Measurements from ENCODE around the gene CFAP43.
"Not testable (repeated sequence)": the region's sequence is repeated elsewhere in the genome, so short reads cannot be mapped to it uniquely, and the experiment has no call there.

CFAP43 gene

GRCh38 chr10:104255311-104255981 lies 23.3 kb upstream of the CFAP43 start:
- DNase-seq (ENCODE audit: low read depth): peak; percentile 72

- no peak for DNase-seq (ENCODE audit: low read depth)
Measured at GRCh38 chr10:104254493-104255310, 22.5 kb upstream of the CFAP43 start, which contains the start of gene GSTO1. Gene GSTO1, plus strand, starts transcription at chr10:104254892. Its CDS starts 37 bp downstream, at chr10:104254929.

- DNase-seq (ENCODE audit: low read depth): no peak
Measured at GRCh38 chr10:104253606-104254410, 21.6 kb upstream of the CFAP43 start.

GRCh38 chr10:104253106-104253505 lies 20.9 kb upstream of the CFAP43 start:
- DNase-seq (ENCODE audit: low read depth): no peak

GRCh38 chr10:104252368-104252767 lies 20.2 kb upstream of the CFAP43 start:
- DNase-seq (ENCODE audit: low read depth): no peak

- DNase-seq (ENCODE audit: low read depth): no peak
Measured at GRCh38 chr10:104251443-104251842, 19.3 kb upstream of the CFAP43 start.

- DNase-seq (ENCODE audit: low read depth): no peak
Measured at GRCh38 chr10:104250371-104250770, 18.2 kb upstream of the CFAP43 start.

GRCh38 chr10:104248931-104249330 lies 16.8 kb upstream of the CFAP43 start:
- not testable (repeated sequence) for DNase-seq (ENCODE audit: low read depth)

- DNase-seq (ENCODE audit: low read depth): no peak
Measured at GRCh38 chr10:104247513-104248146, 15.5 kb upstream of the CFAP43 start.

GRCh38 chr10:104246976-104247375 lies 14.8 kb upstream of the CFAP43 start:
- DNase-seq (ENCODE audit: low read depth): peak; percentile 47

GRCh38 chr10:104245066-104245632 lies 13.0 kb upstream of the CFAP43 start:
- no peak for DNase-seq (ENCODE audit: low read depth)

GRCh38 chr10:104243512-104243911 lies 11.3 kb upstream of the CFAP43 start:
- DNase-seq (ENCODE audit: low read depth): no peak

- not testable (repeated sequence) for DNase-seq (ENCODE audit: low read depth)
Measured at GRCh38 chr10:104243009-104243408, 10.8 kb upstream of the CFAP43 start.

GRCh38 chr10:104242545-104242944 lies 10.4 kb upstream of the CFAP43 start:
- DNase-seq (ENCODE audit: low read depth): no peak

GRCh38 chr10:104240078-104240477 lies 7.9 kb upstream of the CFAP43 start:
- DNase-seq (ENCODE audit: low read depth): no peak

GRCh38 chr10:104235801-104236200 lies 3.6 kb upstream of the CFAP43 start:
- DNase-seq (ENCODE audit: low read depth): no peak

- DNase-seq (ENCODE audit: low read depth): no peak
Measured at GRCh38 chr10:104234934-104235333, 2.8 kb upstream of the CFAP43 start.

GRCh38 chr10:104233817-104234216 lies 1.7 kb upstream of the CFAP43 start:
- no peak for DNase-seq (ENCODE audit: low read depth)

- no peak for DNase-seq (ENCODE audit: low read depth)
Measured at GRCh38 chr10:104232613-104233102, 494 bp upstream of the CFAP43 start.

- no peak for DNase-seq (ENCODE audit: low read depth)
Measured at GRCh38 chr10:104230490-104230889, 1.7 kb downstream of the CFAP43 start.

- DNase-seq (ENCODE audit: low read depth): no peak
Measured at GRCh38 chr10:104223304-104223703, 8.9 kb downstream of the CFAP43 start.

Measured in GM04503 (cell line).